ENCODE results near the gene SLC4A4. TPM values are rescaled to one million over a fixed set of nuclear protein-coding genes. Genes with fewer than 3 reads are reported as not detected.

The SLC4A4 gene
- total and polyA plus RNA-seq, 4 donors = 3.0 to 36.7 (median 8.2) TPM

- Histone ChIP-seq H3K4me3 (ENCODE audit: low read depth in 1 of 3, low read length in 3 of 3) (no peak overlapping the region), H3K4me1 (ENCODE audit: control insufficient read depth in 4 of 4, insufficient read depth in 4 of 4, low read length in 3 of 4) (no peaks in the 10 kb centered on the region), H3K9ac (ENCODE audit: low read depth in 1 of 2, low read length in 2 of 2) (no peak overlapping the region), H3K27me3 (ENCODE audit: control insufficient read depth in 4 of 4, insufficient read depth in 4 of 4, low read length in 3 of 4) (no peaks in the 10 kb centered on the region), H3K27ac (ENCODE audit: low read depth in 1 of 2, low read length in 2 of 2) (no peak overlapping the region), H3K9me3 (ENCODE audit: control insufficient read depth in 4 of 4, low read length in 3 of 4) (no peaks in the 10 kb centered on the region), H3K36me3 (ENCODE audit: control insufficient read depth in 4 of 4, insufficient read depth in 3 of 4, low read depth in 1 of 4, low read length in 3 of 4) (no peaks in the 10 kb centered on the region)
- TF ChIP-seq NR2F2 (IDR thresholded peaks at IDR 0.05) (no peak), JUND (IDR thresholded peaks at IDR 0.05) (no peak), ATF3 (IDR thresholded peaks at IDR 0.05) (no peak), ZBTB33 (IDR thresholded peaks at IDR 0.05) (no peak), SP1 (IDR thresholded peaks at IDR 0.05) (no peak), HNF4G (IDR thresholded peaks at IDR 0.05) (no peak), RXRA (IDR thresholded peaks at IDR 0.05) (no peak), TAF1 (conservative IDR thresholded peaks at IDR 0.05) (no peak), GABPA (IDR thresholded peaks at IDR 0.05 in 1 of 2, conservative IDR thresholded peaks at IDR 0.05 in 1 of 2) (no peak), FOXA1 (IDR thresholded peaks at IDR 0.05) (no peak), HNF4A (conservative IDR thresholded peaks at IDR 0.05) (no peak), MAX (IDR thresholded peaks at IDR 0.05) (no peak), CTCF (IDR thresholded peaks at IDR 0.05; ENCODE audit: low read depth, low read length, missing input control) (no peak), YY1 (IDR thresholded peaks at IDR 0.05) (no peak), FOXA2 (IDR thresholded peaks at IDR 0.05) (no peak), EGR1 (IDR thresholded peaks at IDR 0.05; ENCODE audit: low read depth in 2 of 2) (no peak), REST (IDR thresholded peaks at IDR 0.05) (no peak), RAD21 (IDR thresholded peaks at IDR 0.05) (no peak)
- 77% methylated on average over 4 of the region's 4 CpGs for WGBS
- DNase-seq (ENCODE audit: low spot score) = no peak
Measured at GRCh38 chr4:71460371-71460770, 121.6 kb downstream of the SLC4A4 start.

All from liver (tissue), 9 donors.